GM12874 (cell line): ENCODE measurements around the gene PPP1R14B.

ENCODE experiments used
- CTCF ChIP-seq: IDR thresholded peaks from 2 replicates; pipeline ENCODE4 v1.5.1; 2011; ENCODE audit warnings: low read depth, mild to moderate bottlenecking, control low read depth, low read length, moderate library complexity; ENCODE audit not compliant: insufficient read depth

PPP1R14B gene

GRCh38 chr11:64290352-64291261 lies 43.9 kb upstream of the PPP1R14B start:
- TF ChIP-seq CTCF: no peak

GRCh38 chr11:64289002-64289564 lies 42.3 kb upstream of the PPP1R14B start:
- no peak for TF ChIP-seq CTCF

- TF ChIP-seq CTCF: no peak
Measured at GRCh38 chr11:64288353-64288750, 41.6 kb upstream of the PPP1R14B start.

- no peak for TF ChIP-seq CTCF
Measured at GRCh38 chr11:64287676-64288352, 41.1 kb upstream of the PPP1R14B start.

- TF ChIP-seq CTCF: no peak
Measured at GRCh38 chr11:64286801-64287159, 40.0 kb upstream of the PPP1R14B start.

GRCh38 chr11:64285885-64286800 lies 39.4 kb upstream of the PPP1R14B start:
- TF ChIP-seq CTCF: peak; percentile 49
